Measurements from ENCODE around the gene SGPP2.
A peak's percentile ranks its signal among the peaks of the same experiment; 100 is the strongest.

GRCh38 chr2:222440673-222441422, 16.5 kb downstream of the SGPP2 start:
- TF ChIP-seq USF2 (IDR thresholded peaks at IDR 0.05; ENCODE audit: low read depth, low read length) (peak; percentile 50; the same call in 1 of the 2 replicates), CTCF (conservative IDR thresholded peaks at IDR 0.05; ENCODE audit: low read depth, low read length) (no peak), MXI1 (IDR thresholded peaks at IDR 0.05; ENCODE audit: borderline replicate concordance, low read depth, low read length) (no peak), POLR2A (IDR thresholded peaks at IDR 0.05; ENCODE audit: low read depth, low read length) (no peak), RAD21 (IDR thresholded peaks at IDR 0.05; ENCODE audit: low read length) (no peak), ELK1 (IDR thresholded peaks at IDR 0.05; ENCODE audit: borderline replicate concordance, low read depth, low read length) (no peak), SMC3 (IDR thresholded peaks at IDR 0.05; ENCODE audit: low read depth, low read length) (no peak), NFE2L2 (IDR thresholded peaks at IDR 0.05; ENCODE audit: low read depth, low read length) (no peak), RFX5 (IDR thresholded peaks at IDR 0.05; ENCODE audit: low read depth, low read length) (no peak), BHLHE40 (IDR thresholded peaks at IDR 0.05; ENCODE audit: low read depth, low read length) (0 out of 2 replicates have a peak, but pooled peaks have one; percentile 44), CEBPB (IDR thresholded peaks at IDR 0.05; ENCODE audit: low read depth, low read length) (no peak), FOS (IDR thresholded peaks at IDR 0.05; ENCODE audit: low read depth, low read length) (no peak), RCOR1 (IDR thresholded peaks at IDR 0.05; ENCODE audit: insufficient replicate concordance, low read length) (no peak)

Data from IMR-90 (cell line).